DND-41 (cell line): ENCODE measurements around the gene KCNJ6.

ENCODE experiments used
- ATAC-seq: fragments of 200-7000 bp; cut with Tn5 transposase; 3 replicates; pipeline ENCODE4 v1.9.1; 2021; ENCODE audit warnings: low read depth; ENCODE audit not compliant: insufficient read depth
- DNase-seq: peaks from one replicate; pipeline ENCODE4 v3.0.0-alpha.2; 2020
- H2AFZ ChIP-seq: 2 replicates; pipeline ENCODE4 v1.6.0; 2012; ENCODE audit warnings: low read depth, low read length
- H3K27ac ChIP-seq: 2 replicates; pipeline ENCODE4 v1.5.1; 2012; ENCODE audit warnings: low read length, inconsistent platforms
- H3K27me3 ChIP-seq: fragments of 200-600 bp; sonication (generic); 2 replicates; pipeline ENCODE4 v1.6.0; 2012; ENCODE audit warnings: low read length, mild to moderate bottlenecking, inconsistent platforms; ENCODE audit not compliant: insufficient read depth, poor library complexity
- H3K36me3 ChIP-seq: 2 replicates; pipeline ENCODE4 v1.5.1; 2012; ENCODE audit warnings: low read length, inconsistent platforms; ENCODE audit not compliant: insufficient read depth
- H3K4me1 ChIP-seq: 2 replicates; pipeline ENCODE4 v1.5.1; 2012; ENCODE audit warnings: mild to moderate bottlenecking, low read length; ENCODE audit not compliant: insufficient read depth
- H3K4me2 ChIP-seq: 2 replicates; pipeline ENCODE4 v1.6.0; 2012; ENCODE audit warnings: mild to moderate bottlenecking, moderate library complexity, low read length, inconsistent platforms; ENCODE audit not compliant: insufficient read depth
- H3K4me3 ChIP-seq, 2 experiments: fragments of 200-600 bp in 1 of 2; shearing (Covaris generic) in 1 of 2; 2 replicates each; pipeline ENCODE4 v1.5.1; 2012 to 2016; ENCODE audit warnings: inconsistent platforms in 2 of 2, low read length in 2 of 2, mild to moderate bottlenecking in 2 of 2, low read depth in 1 of 2, moderate library complexity in 1 of 2
- H3K79me2 ChIP-seq: 2 replicates; pipeline ENCODE4 v1.6.0; 2012; ENCODE audit warnings: low read length, inconsistent platforms; ENCODE audit not compliant: insufficient read depth
- H3K9ac ChIP-seq: 2 replicates; pipeline ENCODE4 v1.6.0; 2012; ENCODE audit warnings: low read depth, mild to moderate bottlenecking, inconsistent platforms, low read length, moderate library complexity
- H3K9me3 ChIP-seq: 2 replicates; pipeline ENCODE4 v1.5.1; 2012; ENCODE audit warnings: low read length, moderate library complexity, mild to moderate bottlenecking, inconsistent platforms; ENCODE audit not compliant: insufficient read depth, severe bottlenecking
- H4K20me1 ChIP-seq: 2 replicates; pipeline ENCODE4 v1.6.0; 2012; ENCODE audit warnings: low read length; ENCODE audit not compliant: insufficient read depth
- EZH2 ChIP-seq: IDR thresholded peaks from 3 replicates; pipeline ENCODE4 v1.6.1; 2012; ENCODE audit warnings: borderline replicate concordance, low read depth, mild to moderate bottlenecking, moderate library complexity, low read length, inconsistent platforms; ENCODE audit not compliant: severe bottlenecking
- TF ChIP-seq, protein P1 (sequence below): IDR thresholded peaks from 2 replicates; pipeline ENCODE4 v1.5.1; 2012; ENCODE audit warnings: borderline replicate concordance, low read length, moderate library complexity, mild to moderate bottlenecking; ENCODE audit not compliant: poor library complexity, severe bottlenecking; ENCODE audit errors: extremely low read depth

The KCNJ6 gene

DNA sequence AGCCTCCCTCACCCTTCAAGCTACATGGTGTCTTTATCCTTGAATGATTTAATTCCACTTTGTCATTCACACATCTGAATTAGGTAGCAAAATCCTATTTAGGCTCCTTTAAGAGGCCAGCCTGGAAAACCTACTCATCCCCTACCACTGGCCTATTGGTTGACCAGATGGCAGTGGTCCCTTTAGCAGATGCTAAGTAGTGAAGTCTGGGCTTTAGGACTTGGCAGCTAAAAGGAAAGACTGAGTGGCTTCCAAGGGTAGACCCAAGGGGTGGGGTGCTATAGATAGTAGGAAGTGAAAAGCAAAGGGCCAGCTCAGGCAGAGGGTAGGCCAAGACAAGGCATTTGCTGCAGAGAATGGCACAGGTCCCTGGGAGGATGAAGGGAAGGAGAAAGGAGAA is 46.6 kb downstream of the KCNJ6 start:
- no peak for TF ChIP-seq EZH2
- TF ChIP-seq, protein P1, sequence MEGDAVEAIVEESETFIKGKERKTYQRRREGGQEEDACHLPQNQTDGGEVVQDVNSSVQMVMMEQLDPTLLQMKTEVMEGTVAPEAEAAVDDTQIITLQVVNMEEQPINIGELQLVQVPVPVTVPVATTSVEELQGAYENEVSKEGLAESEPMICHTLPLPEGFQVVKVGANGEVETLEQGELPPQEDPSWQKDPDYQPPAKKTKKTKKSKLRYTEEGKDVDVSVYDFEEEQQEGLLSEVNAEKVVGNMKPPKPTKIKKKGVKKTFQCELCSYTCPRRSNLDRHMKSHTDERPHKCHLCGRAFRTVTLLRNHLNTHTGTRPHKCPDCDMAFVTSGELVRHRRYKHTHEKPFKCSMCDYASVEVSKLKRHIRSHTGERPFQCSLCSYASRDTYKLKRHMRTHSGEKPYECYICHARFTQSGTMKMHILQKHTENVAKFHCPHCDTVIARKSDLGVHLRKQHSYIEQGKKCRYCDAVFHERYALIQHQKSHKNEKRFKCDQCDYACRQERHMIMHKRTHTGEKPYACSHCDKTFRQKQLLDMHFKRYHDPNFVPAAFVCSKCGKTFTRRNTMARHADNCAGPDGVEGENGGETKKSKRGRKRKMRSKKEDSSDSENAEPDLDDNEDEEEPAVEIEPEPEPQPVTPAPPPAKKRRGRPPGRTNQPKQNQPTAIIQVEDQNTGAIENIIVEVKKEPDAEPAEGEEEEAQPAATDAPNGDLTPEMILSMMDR: no peak
- ATAC-seq: no peak
- Histone ChIP-seq H3K9ac (no peak overlapping the region), H3K4me3 (no peak overlapping the region), H3K79me2 (no peaks in the 10 kb centered on the region), H4K20me1 (no peaks in the 10 kb centered on the region), H3K9me3 (no peaks in the 10 kb centered on the region), H3K4me2 (no peak overlapping the region), H3K27me3 (peaks cover 7% of the 10 kb centered on the region), H3K27ac (no peak overlapping the region), H3K4me1 (no peaks in the 10 kb centered on the region), H2AFZ (no peak overlapping the region), H3K36me3 (no peaks in the 10 kb centered on the region)
- no peak for DNase-seq

DNA sequence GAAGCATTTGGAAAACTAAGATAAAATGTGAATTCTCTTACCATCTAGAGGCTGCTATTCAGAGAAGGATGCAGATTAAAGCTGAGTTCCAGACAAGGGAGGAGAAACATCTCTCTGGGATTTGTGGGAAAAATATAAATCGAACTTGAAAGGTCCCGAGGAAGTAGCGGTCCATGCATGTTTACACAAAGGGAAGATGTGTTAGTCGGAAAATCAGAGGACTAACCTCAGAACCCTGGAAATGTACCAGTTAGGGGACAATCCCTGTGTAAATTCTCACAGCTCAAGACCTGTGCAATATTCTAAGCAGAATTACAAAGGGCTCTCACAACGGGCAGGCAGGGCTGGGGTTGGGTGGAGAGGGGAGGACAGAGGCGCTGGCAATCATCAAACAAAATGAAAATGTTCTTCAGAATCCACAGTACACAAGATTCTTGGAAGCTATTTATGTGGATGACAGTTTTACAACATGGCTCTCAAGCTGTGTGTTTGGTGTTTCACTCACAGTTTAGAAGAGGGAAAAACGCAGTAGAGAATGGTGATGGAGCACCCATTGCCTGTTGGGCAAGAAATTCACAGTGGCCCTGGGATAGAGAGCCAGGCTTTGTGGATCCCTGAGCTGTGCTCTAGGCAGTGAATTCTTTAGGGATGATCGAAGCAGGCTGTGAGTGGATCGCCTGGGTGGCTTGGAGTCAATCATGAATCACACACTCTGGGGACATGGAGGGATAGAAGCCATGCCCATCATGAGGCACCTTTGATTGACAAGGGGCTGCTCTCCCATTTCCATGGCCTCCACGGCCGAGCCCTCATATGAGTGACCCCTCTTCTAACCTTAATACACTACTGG is 47.6 kb downstream of the KCNJ6 start:
- H3K36me3 ChIP-seq: no peaks in the 10 kb centered on the region
- ATAC-seq: no peak
- no peak overlapping the region for H3K9ac ChIP-seq
- no peaks in the 10 kb centered on the region for H4K20me1 ChIP-seq
- H3K9me3 ChIP-seq: no peaks in the 10 kb centered on the region
- H3K27me3 ChIP-seq: peaks cover 7% of the 10 kb centered on the region
- TF ChIP-seq, protein P1: no peak
- TF ChIP-seq EZH2: no peak
- no peak overlapping the region for H3K4me2 ChIP-seq
- no peaks in the 10 kb centered on the region for H3K79me2 ChIP-seq
- H3K27ac ChIP-seq: no peak overlapping the region
- no peaks in the 10 kb centered on the region for H3K4me1 ChIP-seq
- no peak overlapping the region for H2AFZ ChIP-seq
- DNase-seq: no peak
- no peak overlapping the region for H3K4me3 ChIP-seq

DNA sequence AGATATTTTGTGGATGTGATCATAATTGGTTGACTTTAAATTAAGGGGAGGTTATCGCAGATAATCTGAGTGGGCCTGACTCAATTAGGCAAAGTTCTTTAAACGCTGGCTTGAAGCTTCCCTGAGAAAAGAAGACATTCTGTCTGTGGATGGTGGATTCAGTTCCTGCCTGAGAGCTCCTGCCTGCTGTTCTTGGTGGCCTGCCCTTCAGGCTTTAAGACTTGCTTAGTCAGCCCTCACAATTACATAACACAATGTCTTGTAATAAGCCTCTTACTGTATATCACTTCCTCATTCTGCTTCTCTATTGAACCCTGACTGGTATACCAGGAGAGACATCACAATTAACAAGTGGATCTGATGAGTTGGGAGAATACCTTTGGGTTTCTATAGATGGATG is 50.2 kb downstream of the KCNJ6 start:
- no peak overlapping the region for H3K4me3 ChIP-seq
- no peaks in the 10 kb centered on the region for H3K79me2 ChIP-seq
- H3K4me2 ChIP-seq: no peak overlapping the region
- no peaks in the 10 kb centered on the region for H3K9me3 ChIP-seq
- H3K4me1 ChIP-seq: no peaks in the 10 kb centered on the region
- peaks cover 3% of the 10 kb centered on the region for H3K27me3 ChIP-seq
- TF ChIP-seq, protein P1: no peak
- no peak for TF ChIP-seq EZH2
- H2AFZ ChIP-seq: no peak overlapping the region
- H3K36me3 ChIP-seq: no peaks in the 10 kb centered on the region
- no peak overlapping the region for H3K9ac ChIP-seq
- no peak for ATAC-seq
- no peak for DNase-seq
- no peaks in the 10 kb centered on the region for H4K20me1 ChIP-seq
- no peak overlapping the region for H3K27ac ChIP-seq
